SU-DHL-6 (cell line): Measurements from ENCODE around the gene GCNT2.
"Not testable (repeated sequence)": the region's sequence is repeated elsewhere in the genome, so short reads cannot be mapped to it uniquely, and the experiment has no call there.

ENCODE experiments used
- H2AFZ ChIP-seq: fragments of 200-600 bp; sonication (generic); 2 replicates; pipeline ENCODE4 v1.6.1; 2014; ENCODE audit warnings: low read depth, mild to moderate bottlenecking, moderate library complexity, mixed read lengths, antibody characterized with exemption, low read length; ENCODE audit not compliant: severe bottlenecking
- H3F3A ChIP-seq: fragments of 200-600 bp; shearing (Covaris generic); 2 replicates; pipeline ENCODE4 v1.6.0; 2016; ENCODE audit warnings: antibody characterized with exemption, mild to moderate bottlenecking; ENCODE audit not compliant: insufficient read depth
- H3K27ac ChIP-seq: fragments of 200-600 bp; sonication (generic); 2 replicates; pipeline ENCODE4 v1.5.1; 2016; ENCODE audit warnings: low read depth, mild to moderate bottlenecking, low read length, moderate library complexity, mixed read lengths
- H3K27me3 ChIP-seq: fragments of 200-600 bp; sonication (generic), shearing (Covaris generic); 2 replicates; pipeline ENCODE4 v1.6.0; 2014; ENCODE audit warnings: mild to moderate bottlenecking, low read length
- H3K36me3 ChIP-seq: fragments of 200-600 bp; sonication (generic); 2 replicates; pipeline ENCODE4 v1.6.1; 2014; ENCODE audit warnings: mild to moderate bottlenecking, low read length, mixed read lengths
- H3K4me2 ChIP-seq: fragments of 300-600, 200-600 bp; shearing (Covaris generic), sonication (generic); 2 replicates; pipeline ENCODE4 v1.6.0; 2014; ENCODE audit warnings: low read length, low read depth, mild to moderate bottlenecking; ENCODE audit not compliant: poor library complexity, severe bottlenecking
- H3K4me3 ChIP-seq: fragments of 200-600 bp; sonication (generic); 2 replicates; pipeline ENCODE4 v1.5.1; 2014; ENCODE audit warnings: antibody characterized with exemption, low read length, mild to moderate bottlenecking, mixed read lengths; ENCODE audit not compliant: insufficient read depth, poor library complexity, severe bottlenecking
- H3K79me2 ChIP-seq: fragments of 200-600 bp; sonication (generic); 2 replicates; pipeline ENCODE4 v1.6.1; 2014; ENCODE audit warnings: mild to moderate bottlenecking, low read length, moderate library complexity; ENCODE audit not compliant: insufficient read depth
- H3K9ac ChIP-seq: fragments of 200-600 bp; sonication (generic); 2 replicates; pipeline ENCODE4 v1.7.0; 2014; ENCODE audit warnings: mild to moderate bottlenecking, low read length
- H3K9me2 ChIP-seq: fragments of 200-600 bp; sonication (generic); replicated peaks from 2 replicates; pipeline ENCODE4 v1.6.1; 2014; ENCODE audit warnings: low read length; ENCODE audit not compliant: insufficient read depth
- H3K9me3 ChIP-seq: fragments of 200-600 bp; sonication (generic); 2 replicates; pipeline ENCODE4 v1.6.1; 2014; ENCODE audit warnings: low read length, mixed read lengths; ENCODE audit not compliant: insufficient read depth
- H4K20me1 ChIP-seq: fragments of 200-600 bp; sonication (generic); 2 replicates; pipeline ENCODE4 v1.6.1; 2014; ENCODE audit warnings: low read depth, mild to moderate bottlenecking, antibody characterized with exemption, low read length, moderate library complexity, mixed read lengths
- CTCF ChIP-seq: fragments of 200-600 bp; sonication (generic); IDR thresholded peaks from one replicate; pipeline ENCODE4 v1.5.1; 2017; ENCODE audit warnings: antibody characterized with exemption, mild to moderate bottlenecking, low read length, moderate library complexity; ENCODE audit not compliant: insufficient read depth, poor library complexity, severe bottlenecking
- EZH2phosphoT487 ChIP-seq: fragments of 200-600 bp; sonication (generic), shearing (Covaris generic); conservative IDR thresholded peaks from 2 replicates; pipeline ENCODE4 v1.6.1; 2018; ENCODE audit warnings: mild to moderate bottlenecking, antibody characterized with exemption, low read length, moderate library complexity, mixed read lengths

The GCNT2 gene

GRCh38 chr6:10598084-10598960, 77.2 kb downstream of the GCNT2 start:
- no peaks in the 10 kb centered on the region for H3K9me3 ChIP-seq
- no peaks in the 10 kb centered on the region for H3K9me2 ChIP-seq
- peaks cover 36% of the 10 kb centered on the region; the same call in 1 of the 2 replicates for H3K79me2 ChIP-seq
- no peaks in the 10 kb centered on the region for H3F3A ChIP-seq
- H3K9ac ChIP-seq, result no peak overlapping the region
- no peak overlapping the region for H2AFZ ChIP-seq
- H4K20me1 ChIP-seq, result no peaks in the 10 kb centered on the region
- no peak for TF ChIP-seq EZH2phosphoT487
- TF ChIP-seq CTCF, result no peak
- no peak overlapping the region for H3K4me2 ChIP-seq
- no peak overlapping the region for H3K27ac ChIP-seq
- H3K36me3 ChIP-seq, result no peaks in the 10 kb centered on the region
- no peaks in the 10 kb centered on the region for H3K27me3 ChIP-seq
- no peak overlapping the region for H3K4me3 ChIP-seq

DNA sequence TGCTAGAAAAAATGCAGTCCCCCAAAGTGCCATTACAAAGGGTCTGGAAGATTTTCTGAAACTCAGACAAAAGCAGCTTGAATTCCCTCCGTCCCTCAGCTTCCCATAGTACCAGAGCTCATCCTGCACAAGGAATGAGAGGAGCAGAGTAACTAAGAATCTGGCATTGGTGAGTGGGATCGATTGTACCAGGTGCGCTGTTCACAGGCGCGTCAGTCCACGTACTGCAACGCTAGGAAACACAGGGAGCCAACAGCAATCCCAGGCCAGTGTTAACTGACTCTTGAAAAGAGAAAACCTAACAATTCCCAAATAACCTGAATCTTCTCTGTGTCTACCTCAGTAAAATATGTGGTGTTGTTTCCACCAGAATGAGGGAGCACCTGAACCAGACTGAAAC, 77.9 kb downstream of the GCNT2 start:
- H3K9ac ChIP-seq, result no peak overlapping the region
- H3K9me2 ChIP-seq, result no peaks in the 10 kb centered on the region
- no peak overlapping the region for H3K27ac ChIP-seq
- no peaks in the 10 kb centered on the region for H3F3A ChIP-seq
- H2AFZ ChIP-seq, result no peak overlapping the region
- H3K9me3 ChIP-seq, result no peaks in the 10 kb centered on the region
- TF ChIP-seq EZH2phosphoT487, result no peak
- no peak for TF ChIP-seq CTCF
- H3K36me3 ChIP-seq, result no peaks in the 10 kb centered on the region
- H4K20me1 ChIP-seq, result no peaks in the 10 kb centered on the region
- H3K27me3 ChIP-seq, result no peaks in the 10 kb centered on the region
- H3K4me2 ChIP-seq, result no peak overlapping the region
- H3K4me3 ChIP-seq, result no peak overlapping the region
- peaks cover 32% of the 10 kb centered on the region; the same call in 1 of the 2 replicates for H3K79me2 ChIP-seq

DNA sequence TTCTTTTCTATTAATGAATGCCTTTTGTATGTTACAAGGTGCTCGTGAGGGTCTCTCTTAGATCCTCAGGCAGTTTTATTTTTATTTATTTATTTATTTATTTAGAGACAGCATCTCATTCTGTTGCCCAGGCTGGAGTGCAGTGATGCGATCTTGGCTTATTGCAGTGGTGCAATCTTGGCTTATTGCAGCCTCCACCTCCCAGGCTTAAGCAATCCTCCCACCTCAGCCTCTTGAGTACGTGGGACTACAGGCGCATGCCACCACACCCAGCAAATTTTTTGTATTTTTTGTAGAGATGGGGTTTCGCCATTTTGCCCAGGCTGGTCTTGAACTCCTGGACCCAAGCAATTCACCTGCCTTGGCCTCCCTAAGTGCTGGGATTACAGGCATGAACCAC, 79.5 kb downstream of the GCNT2 start:
- not testable (repeated sequence) for H3K4me2 ChIP-seq, H3F3A ChIP-seq, H3K9me2 ChIP-seq, H2AFZ ChIP-seq, H4K20me1 ChIP-seq, H3K27me3 ChIP-seq, H3K27ac ChIP-seq, H3K9ac ChIP-seq, H3K4me3 ChIP-seq, H3K9me3 ChIP-seq, H3K36me3 ChIP-seq
- H3K79me2 ChIP-seq, result peaks cover 35% of the 10 kb centered on the region; the same call in 1 of the 2 replicates

- Histone ChIP-seq H3K4me2 (no peak overlapping the region), H3K9me3 (no peaks in the 10 kb centered on the region), H3K27ac (no peak overlapping the region), H3F3A (no peaks in the 10 kb centered on the region), H3K9ac (no peak overlapping the region), H3K27me3 (no peaks in the 10 kb centered on the region), H3K36me3 (no peaks in the 10 kb centered on the region; the same call in 1 of the 2 replicates), H4K20me1 (no peaks in the 10 kb centered on the region), H3K79me2 (peaks cover 29% of the 10 kb centered on the region; the same call in 1 of the 2 replicates), H3K9me2 (no peaks in the 10 kb centered on the region), H3K4me3 (no peak overlapping the region), H2AFZ (no peak overlapping the region)
- no peak for TF ChIP-seq CTCF
- TF ChIP-seq EZH2phosphoT487, result no peak
Measured at GRCh38 chr6:10603219-10603618, 82.1 kb downstream of the GCNT2 start.
